Trophoblast cell (in vitro differentiated cells and primary cell): ENCODE results near the gene KDM4F.

Experiments
- DNase-seq, 2 donors: peaks; one replicate each; pipeline ENCODE4 v3.0.0-alpha.2; 2016
- H2AFZ ChIP-seq: 2 replicates; pipeline ENCODE4 v1.6.1; 2013; ENCODE audit warnings: low read length, moderate library complexity, mild to moderate bottlenecking; ENCODE audit not compliant: insufficient read depth, poor library complexity
- H2AK5ac ChIP-seq: 2 replicates; pipeline ENCODE4 v1.6.1; 2013; ENCODE audit warnings: mild to moderate bottlenecking, low read length
- H2BK120ac ChIP-seq: 2 replicates; pipeline ENCODE4 v1.6.1; 2013; ENCODE audit warnings: low read length, mild to moderate bottlenecking, moderate library complexity; ENCODE audit not compliant: insufficient read depth, poor library complexity
- H2BK12ac ChIP-seq: 2 replicates; pipeline ENCODE4 v1.6.1; 2013; ENCODE audit warnings: mild to moderate bottlenecking, low read length, moderate library complexity
- H2BK5ac ChIP-seq: 2 replicates; pipeline ENCODE4 v1.6.1; 2013; ENCODE audit warnings: low read length, low read depth, moderate library complexity, mild to moderate bottlenecking; ENCODE audit not compliant: poor library complexity
- H3K14ac ChIP-seq: 2 replicates; pipeline ENCODE4 v1.6.1; 2013; ENCODE audit warnings: mild to moderate bottlenecking, low read length
- H3K18ac ChIP-seq: 2 replicates; pipeline ENCODE4 v1.6.1; 2013; ENCODE audit warnings: mild to moderate bottlenecking, low read length
- H3K23ac ChIP-seq: 2 replicates; pipeline ENCODE4 v1.6.1; 2013; ENCODE audit warnings: low read length
- H3K27ac ChIP-seq: 2 replicates; pipeline ENCODE4 v1.5.1; 2013; ENCODE audit warnings: low read depth, mild to moderate bottlenecking, inconsistent platforms, low read length, moderate library complexity
- H3K27me3 ChIP-seq: 2 replicates; pipeline ENCODE4 v1.6.1; 2013; ENCODE audit warnings: inconsistent platforms, mild to moderate bottlenecking, low read length, moderate library complexity; ENCODE audit not compliant: insufficient read depth
- H3K36me3 ChIP-seq, 2 experiments: 1 replicate in 1 of 2; 2 replicates in 1 of 2; pipeline ENCODE4 v1.6.1; 2013; ENCODE audit warnings: low read length in 2 of 2, mild to moderate bottlenecking in 2 of 2, moderate library complexity in 1 of 2; ENCODE audit not compliant: insufficient read depth in 2 of 2, control insufficient read depth in 1 of 2
- H3K4ac ChIP-seq: 2 replicates; pipeline ENCODE4 v1.6.1; 2013; ENCODE audit warnings: low read depth, mild to moderate bottlenecking, low read length, moderate library complexity
- H3K4me1 ChIP-seq, 2 experiments: 1 replicate in 1 of 2; 2 replicates in 1 of 2; pipeline ENCODE4 v1.6.1; 2013; ENCODE audit warnings: low read length in 2 of 2, mild to moderate bottlenecking in 2 of 2, moderate library complexity in 1 of 2; ENCODE audit not compliant: insufficient read depth in 2 of 2, control insufficient read depth in 1 of 2
- H3K4me2 ChIP-seq: 2 replicates; pipeline ENCODE4 v1.6.1; 2013; ENCODE audit warnings: inconsistent platforms, mild to moderate bottlenecking, low read length, moderate library complexity
- H3K4me3 ChIP-seq: 2 replicates; pipeline ENCODE4 v1.5.1; 2013; ENCODE audit warnings: mild to moderate bottlenecking, low read depth, low read length, inconsistent platforms
- H3K79me1 ChIP-seq: one replicate; pipeline ENCODE4 v1.6.1; 2013; ENCODE audit warnings: low read length
- H3K79me2 ChIP-seq: 2 replicates; pipeline ENCODE4 v1.6.1; 2013; ENCODE audit warnings: low read length, mild to moderate bottlenecking; ENCODE audit not compliant: control insufficient read depth, insufficient read depth, poor library complexity
- H3K9ac ChIP-seq: 2 replicates; pipeline ENCODE4 v1.6.1; 2013; ENCODE audit warnings: mild to moderate bottlenecking, low read length
- H3K9me3 ChIP-seq: 2 replicates; pipeline ENCODE4 v1.6.1; 2013; ENCODE audit warnings: low read depth, mild to moderate bottlenecking, control low read depth, inconsistent platforms, low read length; ENCODE audit not compliant: insufficient read depth
- H4K12ac ChIP-seq: 2 replicates; pipeline ENCODE4 v1.6.1; 2013; ENCODE audit warnings: low read depth, mild to moderate bottlenecking, low read length, moderate library complexity
- H4K8ac ChIP-seq: 2 replicates; pipeline ENCODE4 v1.6.1; 2013; ENCODE audit warnings: low read depth, mild to moderate bottlenecking, low read length, moderate library complexity
- H4K91ac ChIP-seq: one replicate; pipeline ENCODE4 v1.6.1; 2013; ENCODE audit warnings: low read depth, mild to moderate bottlenecking, low read length, moderate library complexity
- WGBS: extraction: QIAGEN DNeasy Blood & Tissue Kit; methylation state at CpG from one replicate; pipeline ENCODE4 v1.1.7; 2013; ENCODE audit warnings: missing lambda C conversion rate; ENCODE audit not compliant: insufficient read length, insufficient coverage; ENCODE audit errors: extremely low coverage; 5-methylcytosine and 5-hydroxymethylcytosine counted together

Gene KDM4F

DNA sequence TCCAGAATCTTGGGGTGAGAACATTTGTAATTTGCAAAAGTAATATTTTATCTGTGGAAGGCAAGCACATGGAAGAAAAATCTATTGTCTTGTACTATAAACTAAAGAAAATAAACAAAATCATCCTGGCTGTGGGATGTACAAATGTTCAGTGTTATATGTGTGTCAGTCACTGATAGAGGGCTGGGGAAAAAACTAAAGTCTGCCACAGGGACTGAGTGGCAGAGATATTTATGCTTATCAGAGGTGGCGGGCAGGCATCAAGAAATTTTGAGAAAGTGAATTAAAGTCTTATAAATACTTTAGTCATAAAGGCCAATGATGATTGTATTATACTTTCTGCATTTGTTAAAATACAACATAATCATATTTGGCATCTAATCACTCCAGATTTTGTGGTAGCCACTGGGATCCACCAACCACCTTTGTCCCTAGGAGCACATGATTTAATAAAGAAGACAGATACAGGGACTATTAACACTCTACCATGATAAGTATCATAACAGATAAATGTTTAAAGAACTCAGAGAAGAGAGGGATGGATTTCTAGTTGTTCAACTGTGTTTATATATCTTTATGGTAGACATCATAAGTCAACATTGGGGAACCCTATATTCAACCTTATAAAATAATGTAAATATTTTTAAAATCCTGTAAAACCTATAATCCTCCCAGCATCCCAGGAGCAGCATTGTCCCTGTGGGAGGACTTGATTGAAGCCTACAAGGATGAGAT lies 37.8 kb downstream of the KDM4F start:
- no peak overlapping the region for H3K14ac ChIP-seq
- no peak overlapping the region for H3K4me3 ChIP-seq
- no peak overlapping the region for H4K8ac ChIP-seq
- WGBS: no CpG with 5 or more reads among the region's 1 CpG
- no peak for DNase-seq
- no peak overlapping the region for H3K23ac ChIP-seq
- peaks cover 5% of the 10 kb centered on the region for H3K79me2 ChIP-seq
- no peak overlapping the region for H2BK12ac ChIP-seq
- no peaks in the 10 kb centered on the region for H3K36me3 ChIP-seq
- peaks cover 3 to 4% of the 10 kb centered on the region in 2 experiments for H3K4me1 ChIP-seq
- H2BK120ac ChIP-seq: no peak overlapping the region
- no peak overlapping the region for H2AFZ ChIP-seq
- H3K4me2 ChIP-seq: no peak overlapping the region
- H2AK5ac ChIP-seq: no peak overlapping the region
- H3K18ac ChIP-seq: no peak overlapping the region
- no peak overlapping the region for H3K27ac ChIP-seq
- H3K9ac ChIP-seq: no peak overlapping the region
- H3K27me3 ChIP-seq: no peaks in the 10 kb centered on the region
- no peak overlapping the region for H4K91ac ChIP-seq
- H3K4ac ChIP-seq: no peak overlapping the region
- H3K79me1 ChIP-seq: peaks cover 11% of the 10 kb centered on the region
- H2BK5ac ChIP-seq: no peak overlapping the region
- H4K12ac ChIP-seq: no peak overlapping the region
- H3K9me3 ChIP-seq: no peaks in the 10 kb centered on the region

DNA sequence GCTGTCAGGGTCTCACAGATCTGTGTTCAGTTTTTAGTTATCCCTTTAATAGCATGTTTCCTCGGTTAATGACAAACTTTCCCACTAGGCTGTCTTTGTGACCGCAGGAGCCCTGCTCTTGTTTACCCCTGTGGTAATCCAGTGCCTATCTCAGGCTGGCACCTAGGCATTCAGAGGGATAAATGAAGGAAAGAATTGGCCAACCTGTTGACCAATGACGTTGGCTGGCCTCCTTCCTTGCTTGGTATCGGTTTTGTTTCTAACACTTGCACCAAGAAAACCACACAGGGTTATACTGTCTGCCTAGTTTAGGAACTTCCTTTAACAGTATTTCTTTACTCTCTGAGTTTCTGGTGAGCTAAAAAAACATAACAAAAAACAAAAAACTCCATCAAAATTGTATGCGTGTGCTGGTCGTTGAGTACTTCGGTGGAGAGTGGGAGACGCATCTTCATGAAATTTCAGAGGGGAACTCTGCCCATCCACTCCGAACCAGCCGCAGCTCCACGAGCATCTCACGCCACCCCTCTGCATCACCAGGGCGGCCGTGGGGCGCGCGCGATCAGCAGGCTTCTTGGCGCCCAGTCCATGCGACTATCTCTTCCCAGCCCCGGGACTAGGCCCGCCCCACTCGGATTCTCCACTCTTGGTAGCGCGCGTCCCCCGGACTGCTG lies 39.9 kb downstream of the KDM4F start:
- Histone ChIP-seq H2BK5ac (no peak overlapping the region), H3K79me1 (peaks cover 11% of the 10 kb centered on the region), H3K9ac (no peak overlapping the region), H3K79me2 (peaks cover 5% of the 10 kb centered on the region), H3K27me3 (no peaks in the 10 kb centered on the region), H2AFZ (peak overlapping the region; percentile 53), H2BK120ac (no peak overlapping the region), H3K9me3 (no peaks in the 10 kb centered on the region), H3K4ac (no peak overlapping the region), H4K91ac (peak overlapping the region; percentile 7), H3K36me3 (no peaks in the 10 kb centered on the region), H2AK5ac (no peak overlapping the region), H3K4me3 (peak overlapping the region; percentile 96), H3K4me1 (peaks cover 3 to 10% of the 10 kb centered on the region in 2 experiments), H3K23ac (no peak overlapping the region), H3K14ac (peak overlapping the region; percentile 47), H3K4me2 (peak overlapping the region; percentile 98), H3K27ac (no peak overlapping the region), H4K8ac (peak overlapping the region; percentile 32), H3K18ac (peak overlapping the region; percentile 42), H4K12ac (no peak overlapping the region), H2BK12ac (peak overlapping the region; percentile 11)
- DNase-seq: no peak
- WGBS: no CpG with 5 or more reads among the region's 27 CpGs

DNA sequence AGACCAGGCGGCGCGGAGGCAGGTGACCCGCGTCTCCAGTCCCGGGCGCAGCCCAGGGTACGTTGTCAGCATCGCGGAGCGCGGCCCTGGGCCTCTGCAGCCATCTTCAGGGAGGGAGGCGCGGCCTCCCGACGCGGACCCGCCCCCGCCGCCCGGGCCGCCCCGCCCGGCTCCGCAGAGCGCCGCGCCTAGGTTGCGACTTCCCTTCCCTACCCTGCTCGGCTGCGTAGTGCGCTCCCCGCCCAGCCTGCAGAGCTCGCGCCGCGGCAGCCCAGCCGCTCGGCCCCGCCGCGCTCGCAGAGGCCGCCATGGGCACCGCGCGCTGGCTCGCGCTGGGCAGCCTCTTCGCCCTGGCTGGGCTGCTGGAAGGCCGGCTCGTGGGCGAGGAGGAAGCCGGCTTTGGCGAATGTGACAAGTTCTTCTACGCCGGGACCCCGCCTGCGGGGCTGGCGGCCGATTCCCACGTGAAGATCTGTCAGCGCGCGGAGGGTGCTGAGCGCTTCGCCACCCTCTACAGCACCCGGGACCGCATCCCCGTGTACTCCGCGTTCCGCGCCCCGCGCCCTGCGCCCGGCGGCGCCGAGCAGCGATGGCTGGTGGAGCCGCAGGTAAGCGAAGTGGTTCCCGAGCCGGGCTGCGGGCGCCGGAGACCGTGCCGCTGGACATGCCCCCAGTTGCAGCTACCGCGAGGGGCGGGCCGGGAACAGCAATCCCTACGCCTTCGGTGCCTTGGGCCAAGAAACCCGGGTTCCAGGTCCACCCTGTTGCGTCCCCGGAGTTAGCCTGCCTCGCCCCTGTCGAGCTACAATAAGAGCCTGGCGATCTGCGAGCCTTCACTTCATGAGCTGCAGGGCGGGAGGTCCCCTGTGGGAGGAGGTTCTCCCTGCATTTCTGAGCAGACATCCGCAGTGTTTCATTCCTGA lies 40.7 kb downstream of the KDM4F start, which contains the start of gene ENDOD1:
TSS of gene ENDOD1 (plus strand) at position 227 of the 923 bp plus-strand sequence. CDS start at position 309, 82 bp downstream.
- peak within 1 kb of the TSS; percentile 74 for H4K12ac ChIP-seq

DNA sequence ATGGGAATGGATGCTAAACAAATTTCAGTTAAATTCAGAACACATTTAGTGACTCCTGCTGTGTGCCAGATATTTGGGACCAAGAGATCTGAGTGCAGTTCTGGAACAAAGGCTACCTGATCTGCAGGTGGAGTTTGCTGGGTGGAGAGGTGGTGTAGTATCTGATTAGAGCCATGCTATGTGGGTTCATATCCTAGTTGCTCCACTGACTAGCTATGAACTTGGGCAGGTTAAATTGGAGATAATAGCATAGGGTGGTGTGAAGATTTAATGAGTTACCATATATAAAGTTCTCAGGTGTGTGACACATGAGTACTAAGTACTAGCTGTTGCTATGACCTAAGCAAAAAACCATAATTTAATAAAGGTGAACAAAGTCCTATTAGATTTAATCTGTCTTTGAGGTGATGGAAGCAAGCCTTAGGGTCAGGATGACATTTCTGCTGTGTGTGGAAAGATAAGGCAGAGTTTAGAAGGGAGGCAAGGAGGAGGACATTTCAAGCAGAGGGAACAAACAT lies 42.5 kb downstream of the KDM4F start:
- H2BK12ac ChIP-seq: no peak overlapping the region
- H2AK5ac ChIP-seq: no peak overlapping the region
- no peak overlapping the region for H3K23ac ChIP-seq
- no peak overlapping the region for H4K8ac ChIP-seq
- H3K4me2 ChIP-seq: no peak overlapping the region
- no peak overlapping the region for H2BK120ac ChIP-seq
- H3K9ac ChIP-seq: no peak overlapping the region
- no peaks in the 10 kb centered on the region for H3K36me3 ChIP-seq
- no peak overlapping the region for H4K91ac ChIP-seq
- H3K14ac ChIP-seq: no peak overlapping the region
- H4K12ac ChIP-seq: no peak overlapping the region
- H3K27me3 ChIP-seq: no peaks in the 10 kb centered on the region
- no peak overlapping the region for H3K4me3 ChIP-seq
- H3K18ac ChIP-seq: no peak overlapping the region
- no peak overlapping the region for H2BK5ac ChIP-seq
- no peaks in the 10 kb centered on the region for H3K9me3 ChIP-seq
- peaks cover 3 to 10% of the 10 kb centered on the region in 2 experiments for H3K4me1 ChIP-seq
- H2AFZ ChIP-seq: no peak overlapping the region
- H3K27ac ChIP-seq: no peak overlapping the region
- peaks cover 5% of the 10 kb centered on the region for H3K79me2 ChIP-seq
- no peak overlapping the region for H3K4ac ChIP-seq
- no peak for DNase-seq
- H3K79me1 ChIP-seq: peaks cover 11% of the 10 kb centered on the region

More for the DNA sequence above, 40.7 kb downstream of the KDM4F start, which contains the start of gene ENDOD1:
- H2BK12ac ChIP-seq: peak within 1 kb of the TSS; percentile 65
- H3K4me1 ChIP-seq: peaks cover 3 to 10% of the 10 kb centered on the region in 2 experiments
- peak within 1 kb of the TSS; percentile 96 for H3K4me3 ChIP-seq
- no peak within 1 kb of the TSS for H3K23ac ChIP-seq
- peak within 1 kb of the TSS; percentile 68 for H2BK120ac ChIP-seq
- peak within 1 kb of the TSS; percentile 89 for H3K18ac ChIP-seq
- H4K91ac ChIP-seq: peak within 1 kb of the TSS; percentile 41
- peak within 1 kb of the TSS; percentile 46 for H3K27ac ChIP-seq
- H2AFZ ChIP-seq: peak within 1 kb of the TSS; percentile 84
- H3K36me3 ChIP-seq: no peaks in the 10 kb centered on the region
- no peaks in the 10 kb centered on the region for H3K27me3 ChIP-seq
- H3K14ac ChIP-seq: peak within 1 kb of the TSS; percentile 89
- WGBS: no CpG with 5 or more reads among the region's 106 CpGs
- peak within 1 kb of the TSS; percentile 34 for H4K8ac ChIP-seq
- peak within 1 kb of the TSS; percentile 19 for H2AK5ac ChIP-seq
- DNase-seq: peak; percentile 82 to 91
- H3K4me2 ChIP-seq: peak within 1 kb of the TSS; percentile 98
- peaks cover 11% of the 10 kb centered on the region for H3K79me1 ChIP-seq
- peak within 1 kb of the TSS; percentile 87 for H3K9ac ChIP-seq
- no peak within 1 kb of the TSS for H3K4ac ChIP-seq
- H3K9me3 ChIP-seq: no peaks in the 10 kb centered on the region
- peak within 1 kb of the TSS; percentile 47 for H2BK5ac ChIP-seq
- H3K79me2 ChIP-seq: peaks cover 5% of the 10 kb centered on the region
